GM12891 (cell line): ENCODE measurements around the gene CR1.

ENCODE experiments used
- DNase-seq: peaks from one replicate; pipeline ENCODE4 v3.0.0; 2011; ENCODE audit warnings: low spot score; ENCODE audit not compliant: insufficient read length
- FAIRE-seq: peaks from 2 replicates; lab custom pipeline; 2011; peaks lifted over from hg19 to GRCh38; lab: Jason Lieb, UNC
- PAX5 ChIP-seq: IDR thresholded peaks from 2 replicates; pipeline ENCODE4 v1.6.1; 2011; ENCODE audit warnings: low read length, moderate library complexity, mild to moderate bottlenecking; ENCODE audit not compliant: insufficient read depth, severe bottlenecking
- POLR2A ChIP-seq: IDR thresholded peaks from 2 replicates; pipeline ENCODE4 v1.6.1; 2011; ENCODE audit warnings: low read depth, low read length, control low read depth
- POLR2AphosphoS5 ChIP-seq: IDR thresholded peaks from 2 replicates; pipeline ENCODE4 v1.6.1; 2011; ENCODE audit warnings: low read depth, low read length, control low read depth
- POU2F2 ChIP-seq: IDR thresholded peaks from 2 replicates; pipeline ENCODE4 v1.6.1; 2011; ENCODE audit warnings: low read depth, mild to moderate bottlenecking, control low read depth, low read length, moderate library complexity
- SPI1 ChIP-seq: IDR thresholded peaks from 2 replicates; pipeline ENCODE4 v1.6.1; 2011; ENCODE audit warnings: low read depth, low read length, control low read depth
- TAF1 ChIP-seq: IDR thresholded peaks from 2 replicates; pipeline ENCODE4 v1.6.1; 2011; ENCODE audit warnings: low read depth, low read length, control low read depth

Gene CR1

GRCh38 chr1:207691010-207691409, 195.1 kb downstream of the CR1 start:
- TF ChIP-seq POLR2A (no peak), POU2F2 (no peak), POLR2AphosphoS5 (no peak), TAF1 (no peak), SPI1 (no peak), PAX5 (no peak)
- DNase-seq (no peak), FAIRE-seq (no peak)
